IMR-90 (cell line): ENCODE measurements around the gene EPHA2. TPM values are rescaled to one million over a fixed set of nuclear protein-coding genes. Genes with fewer than 3 reads are reported as not detected.

Experiments used
- ATAC-seq: fragments of 200-7000 bp; cut with Tn5 transposase; 2 replicates; pipeline ENCODE4 v1.9.1; 2020; ENCODE audit warnings: low read depth, mild to moderate bottlenecking, moderate library complexity
- BruUV-seq: library from RNA; stranded (reverse); fragments of 400-500 nt; replicated peaks from 2 replicates; lab custom pipeline; 2021; lab: Mats Ljungman, UMichigan
- CTCF ChIA-PET: fragments of 300-600 bp; formaldehyde crosslinking; extraction: SDS; loops from one replicate; lab custom pipeline; 2021; ENCODE audit warnings: antibody characterized with exemption; lab: Yijun Ruan, JAX
- POLR2A ChIA-PET: fragments of 300-600 bp; sonication (Branson Sonifier 250); formaldehyde crosslinking; loops from one replicate; lab custom pipeline; 2022; ENCODE audit warnings: antibody characterized with exemption; ENCODE audit not compliant: unreplicated experiment; lab: Charles Lee
- DNase-seq: peaks from one replicate; pipeline ENCODE4 v3.0.0; 2013
- H2AFZ ChIP-seq: replicated peaks from 2 replicates; pipeline ENCODE3; 2013; ENCODE audit warnings: low read length, mild to moderate bottlenecking; ENCODE audit not compliant: poor library complexity
- H2AK5ac ChIP-seq: 2 replicates; pipeline ENCODE4 v1.6.1; 2013; ENCODE audit warnings: low read depth, low read length, inconsistent platforms
- H2AK9ac ChIP-seq: replicated peaks from 2 replicates; pipeline ENCODE3; 2013; ENCODE audit warnings: mild to moderate bottlenecking, low read depth, low read length, moderate library complexity; ENCODE audit not compliant: poor library complexity
- H2BK120ac ChIP-seq: 2 replicates; pipeline ENCODE4 v1.6.1; 2013; ENCODE audit warnings: low read depth, low read length, inconsistent platforms
- H2BK15ac ChIP-seq: 3 replicates; pipeline ENCODE4 v1.6.1; 2013; ENCODE audit warnings: low read depth, low read length, inconsistent platforms
- H2BK20ac ChIP-seq: 2 replicates; pipeline ENCODE4 v1.6.1; 2013; ENCODE audit warnings: low read depth, mild to moderate bottlenecking, inconsistent platforms, low read length, moderate library complexity
- H2BK5ac ChIP-seq: 2 replicates; pipeline ENCODE4 v1.6.1; 2013; ENCODE audit warnings: mild to moderate bottlenecking, low read depth, low read length, inconsistent platforms; ENCODE audit not compliant: poor library complexity, severe bottlenecking
- H3K14ac ChIP-seq: replicated peaks from 2 replicates; pipeline ENCODE4 v1.6.1; 2013; ENCODE audit warnings: low read depth, low read length, inconsistent platforms
- H3K18ac ChIP-seq: 2 replicates; pipeline ENCODE4 v1.6.1; 2013; ENCODE audit warnings: low read depth, low read length, control low read depth
- H3K23ac ChIP-seq: 2 replicates; pipeline ENCODE4 v1.6.1; 2013; ENCODE audit warnings: low read depth, low read length, inconsistent platforms
- H3K27ac ChIP-seq: 2 replicates; pipeline ENCODE4 v1.5.1; 2013; ENCODE audit warnings: mild to moderate bottlenecking, control low read depth, low read length; ENCODE audit not compliant: insufficient read depth
- H3K27me3 ChIP-seq: 2 replicates; pipeline ENCODE4 v1.6.1; 2013; ENCODE audit warnings: low read length; ENCODE audit not compliant: control insufficient read depth, insufficient read depth
- H3K36me3 ChIP-seq: 2 replicates; pipeline ENCODE4 v1.6.1; 2013; ENCODE audit warnings: low read length, mixed read lengths; ENCODE audit not compliant: control insufficient read depth, insufficient read depth
- H3K4ac ChIP-seq: 2 replicates; pipeline ENCODE4 v1.6.1; 2013; ENCODE audit warnings: low read depth, low read length, inconsistent platforms
- H3K4me1 ChIP-seq: 2 replicates; pipeline ENCODE4 v1.6.1; 2013; ENCODE audit warnings: low read length, mixed read lengths; ENCODE audit not compliant: control insufficient read depth, insufficient read depth
- H3K4me2 ChIP-seq: 2 replicates; pipeline ENCODE4 v1.6.1; 2013; ENCODE audit warnings: low read depth, mild to moderate bottlenecking, control low read depth, low read length, moderate library complexity
- H3K4me3 ChIP-seq: 2 replicates; pipeline ENCODE4 v1.5.1; 2013; ENCODE audit warnings: low read depth, mild to moderate bottlenecking, control low read depth, low read length, moderate library complexity; ENCODE audit not compliant: insufficient read depth
- H3K56ac ChIP-seq: 2 replicates; pipeline ENCODE4 v1.6.1; 2013; ENCODE audit warnings: low read length, inconsistent platforms; ENCODE audit not compliant: insufficient read depth; ENCODE audit errors: extremely low read depth
- H3K79me1 ChIP-seq, 2 experiments: 2 replicates each; pipeline ENCODE4 v1.6.1; 2013; ENCODE audit warnings: low read length in 2 of 2, inconsistent platforms in 1 of 2, low read depth in 1 of 2
- H3K9ac ChIP-seq: 2 replicates; pipeline ENCODE4 v1.6.1; 2013; ENCODE audit warnings: low read depth, low read length, control low read depth
- H3K9me1 ChIP-seq: 2 replicates; pipeline ENCODE4 v1.6.1; 2013; ENCODE audit warnings: low read length, inconsistent platforms; ENCODE audit not compliant: insufficient read depth
- H3K9me3 ChIP-seq: 2 replicates; pipeline ENCODE4 v1.6.1; 2013; ENCODE audit warnings: low read length; ENCODE audit not compliant: control insufficient read depth, insufficient read depth
- H4K20me1 ChIP-seq: 2 replicates; pipeline ENCODE4 v1.6.1; 2013; ENCODE audit warnings: low read length, inconsistent platforms; ENCODE audit not compliant: insufficient read depth
- H4K5ac ChIP-seq: 2 replicates; pipeline ENCODE4 v1.6.1; 2013; ENCODE audit warnings: mild to moderate bottlenecking, low read depth, low read length, control low read depth
- H4K8ac ChIP-seq, 2 experiments: 2 replicates each; pipeline ENCODE4 v1.6.1; 2013; ENCODE audit warnings: low read depth in 2 of 2, low read length in 2 of 2, control low read depth in 1 of 2, inconsistent platforms in 1 of 2
- H4K91ac ChIP-seq: 2 replicates; pipeline ENCODE4 v1.6.1; 2013; ENCODE audit warnings: low read depth, low read length, inconsistent platforms; ENCODE audit not compliant: insufficient read depth
- BHLHE40 ChIP-seq: fragments of 150-350 bp; IDR thresholded peaks from 2 replicates; pipeline ENCODE4 v1.6.1; 2016; ENCODE audit warnings: mild to moderate bottlenecking, low read depth, low read length
- CEBPB ChIP-seq: IDR thresholded peaks from 2 replicates; pipeline ENCODE4 v1.6.1; 2012; ENCODE audit warnings: low read depth, low read length, improper control_type of control experiment
- CHD1 ChIP-seq: IDR thresholded peaks from 2 replicates; pipeline ENCODE4 v1.6.1; 2012; ENCODE audit warnings: low read depth, low read length, improper control_type of control experiment
- CTCF ChIP-seq: conservative IDR thresholded peaks from 2 replicates; pipeline ENCODE4 v1.5.1; 2012; ENCODE audit warnings: mild to moderate bottlenecking, low read depth, low read length, improper control_type of control experiment
- FOS ChIP-seq: fragments of 150-350 bp; IDR thresholded peaks from 2 replicates; pipeline ENCODE4 v1.6.1; 2016; ENCODE audit warnings: low read depth, low read length
- MAFK ChIP-seq: IDR thresholded peaks from 2 replicates; pipeline ENCODE4 v1.6.1; 2012; ENCODE audit warnings: low read depth, low read length, improper control_type of control experiment
- MAZ ChIP-seq: IDR thresholded peaks from 2 replicates; pipeline ENCODE4 v1.6.1; 2012; ENCODE audit warnings: low read depth, mild to moderate bottlenecking, low read length, improper control_type of control experiment, moderate library complexity, borderline replicate concordance
- MXI1 ChIP-seq: IDR thresholded peaks from 2 replicates; pipeline ENCODE4 v1.6.1; 2012; ENCODE audit warnings: low read depth, mild to moderate bottlenecking, low read length, moderate library complexity, borderline replicate concordance
- NFE2L2 ChIP-seq: fragments of 150-350 bp; IDR thresholded peaks from 2 replicates; pipeline ENCODE4 v1.6.1; 2016; ENCODE audit warnings: low read depth, mild to moderate bottlenecking, low read length
- POLR2A ChIP-seq: IDR thresholded peaks from 2 replicates; pipeline ENCODE4 v1.6.1; 2012; ENCODE audit warnings: mild to moderate bottlenecking, low read depth, low read length
- RAD21 ChIP-seq: IDR thresholded peaks from 2 replicates; pipeline ENCODE4 v1.6.1; 2012; ENCODE audit warnings: low read length, improper control_type of control experiment
- RCOR1 ChIP-seq: IDR thresholded peaks from 2 replicates; pipeline ENCODE4 v1.6.1; 2012; ENCODE audit warnings: mild to moderate bottlenecking, low read length, improper control_type of control experiment; ENCODE audit not compliant: insufficient replicate concordance
- RFX5 ChIP-seq: IDR thresholded peaks from 2 replicates; pipeline ENCODE4 v1.8.0; 2012; ENCODE audit warnings: low read depth, mild to moderate bottlenecking, low read length, moderate library complexity
- SMC3 ChIP-seq: fragments of 150-350 bp; IDR thresholded peaks from 2 replicates; pipeline ENCODE4 v1.6.1; 2016; ENCODE audit warnings: low read depth, mild to moderate bottlenecking, antibody characterized with exemption, low read length, moderate library complexity
- USF2 ChIP-seq: fragments of 150-350 bp; IDR thresholded peaks from 2 replicates; pipeline ENCODE4 v1.6.1; 2017; ENCODE audit warnings: mild to moderate bottlenecking, antibody characterized with exemption, low read length, low read depth
- WGBS, 2 experiments: methylation state at CpG; one replicate each; pipeline versions ENCODE4 v1.1.5 to v1.1.7; 2013; ENCODE audit warnings: missing lambda C conversion rate in 2 of 2; ENCODE audit not compliant: insufficient read length in 1 of 2; ENCODE audit errors: extremely low coverage in 2 of 2; 5-methylcytosine and 5-hydroxymethylcytosine counted together
- dilution Hi-C: fragments of 300-500 bp; cut with HindIII; formaldehyde crosslinking; loops from one replicate; pipeline ENCODE4 v1.14.3; 2018; ENCODE audit warnings: low sequenced_read_pairs; ENCODE audit not compliant: unreplicated experiment
- in situ Hi-C: fragments of 300-500 bp; cut with MboI; formaldehyde crosslinking; loops from 3 replicates; pipeline ENCODE4 v1.14.3; 2019; ENCODE audit warnings: low sequenced_read_pairs, inconsistent platforms, mixed read lengths
- intact Hi-C: fragments of 100-400 bp; cut with micrococcal nuclease; formaldehyde crosslinking; loops from 2 replicates; pipeline ENCODE4 v1.10.0; 2022
- polyA plus RNA-seq, 3 experiments: library from polyadenylated mRNA; depleted of rRNA; stranded (reverse); fragments of >200 nt; gene quantifications; 2 replicates each; pipeline ENCODE4 v1.2.3, GENCODE V29; 2012; ENCODE audit warnings: low replicate concordance in 1 of 3
- total RNA-seq: library from RNA; depleted of rRNA; stranded (reverse); fragments of >200 nt; gene quantifications from 2 replicates; pipeline ENCODE4 v1.2.3, GENCODE V29; 2012
- TF ChIP-seq, protein P1 (sequence below): fragments of 150-350 bp; IDR thresholded peaks from 2 replicates; pipeline ENCODE4 v1.6.1; 2016; ENCODE audit warnings: low read depth, mild to moderate bottlenecking, low read length, moderate library complexity, borderline replicate concordance

The EPHA2 gene
- total and polyA plus RNA-seq, 2 of the 4 experiments (the other 2 are of a cell fraction), result 24.0 to 72.6 TPM

GRCh38 chr1:16094453-16095158 is 61.3 kb downstream of the EPHA2 start:
- dilution Hi-C loops, result no loop called here
- WGBS, 2 experiments, result 100% methylated on average over 1 of the region's 21 CpGs; no CpG with 5 or more reads in 1 of the 2 experiments
- Histone ChIP-seq H3K9ac (no peak overlapping the region), H3K23ac (no peak overlapping the region), H3K14ac (0 out of 2 replicates have a peak overlapping the region, but pooled peaks have one; percentile 4), H3K4ac (no peak overlapping the region), H2AK5ac (no peak overlapping the region), H3K56ac (no peak overlapping the region), H3K27me3 (peaks cover 7% of the 10 kb centered on the region; the same call in 1 of the 2 replicates), H2BK15ac (no peak overlapping the region), H3K79me1 (no peaks in the 10 kb centered on the region), H3K18ac (no peak overlapping the region), H2BK20ac (no peak overlapping the region), H2AFZ (no peak overlapping the region), H3K9me3 (no peaks in the 10 kb centered on the region), H2BK120ac (0 out of 2 replicates have a peak overlapping the region, but pooled peaks have one; percentile 32), H3K27ac (no peak overlapping the region), H3K36me3 (no peaks in the 10 kb centered on the region), H4K8ac (no peak overlapping the region), H2BK5ac (no peak overlapping the region), H2AK9ac (no peak overlapping the region), H4K91ac (no peak overlapping the region), H4K20me1 (no peaks in the 10 kb centered on the region), H3K9me1 (no peaks in the 10 kb centered on the region), H4K5ac (no peak overlapping the region), H3K4me2 (no peak overlapping the region), H3K4me3 (no peak overlapping the region), H3K4me1 (peaks cover 4% of the 10 kb centered on the region)
- CTCF ChIA-PET, result no interaction called here
- no peak for DNase-seq
- POLR2A ChIA-PET, result no interaction called here
- ATAC-seq, result no peak
- intact Hi-C loops, result no loop called here
- no TSS peak for BruUV-seq
- in situ Hi-C loops, result no loop called here
- TF ChIP-seq MXI1 (no peak), NFE2L2 (no peak), MAZ (no peak), SMC3 (no peak), FOS (no peak), RAD21 (no peak), RFX5 (no peak), POLR2A (no peak), CTCF (no peak), RCOR1 (no peak), BHLHE40 (no peak), USF2 (no peak), MAFK (no peak), CHD1 (no peak), CEBPB (no peak)
- TF ChIP-seq, protein P1, sequence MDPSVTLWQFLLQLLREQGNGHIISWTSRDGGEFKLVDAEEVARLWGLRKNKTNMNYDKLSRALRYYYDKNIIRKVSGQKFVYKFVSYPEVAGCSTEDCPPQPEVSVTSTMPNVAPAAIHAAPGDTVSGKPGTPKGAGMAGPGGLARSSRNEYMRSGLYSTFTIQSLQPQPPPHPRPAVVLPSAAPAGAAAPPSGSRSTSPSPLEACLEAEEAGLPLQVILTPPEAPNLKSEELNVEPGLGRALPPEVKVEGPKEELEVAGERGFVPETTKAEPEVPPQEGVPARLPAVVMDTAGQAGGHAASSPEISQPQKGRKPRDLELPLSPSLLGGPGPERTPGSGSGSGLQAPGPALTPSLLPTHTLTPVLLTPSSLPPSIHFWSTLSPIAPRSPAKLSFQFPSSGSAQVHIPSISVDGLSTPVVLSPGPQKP, result no peak
